Bronchial epithelial cell (primary cell): ENCODE measurements around the gene PIK3IP1. TPM values are rescaled to one million over a fixed set of nuclear protein-coding genes. Genes with fewer than 3 reads are reported as not detected.

ENCODE experiments used
- DNase-seq: peaks from one replicate; pipeline ENCODE4 v3.0.0-alpha.2; 2010; ENCODE audit warnings: low read depth
- FAIRE-seq: peaks from 2 replicates; lab custom pipeline; 2011; peaks lifted over from hg19 to GRCh38; lab: Jason Lieb, UNC
- H3K27me3 ChIP-seq: 2 replicates; pipeline ENCODE4 v1.5.1; 2011; ENCODE audit warnings: low read length; ENCODE audit not compliant: control insufficient read depth, insufficient read depth
- H3K36me3 ChIP-seq: 2 replicates; pipeline ENCODE4 v1.5.1; 2011; ENCODE audit warnings: low read length; ENCODE audit not compliant: control insufficient read depth, insufficient read depth
- H3K4me3 ChIP-seq: 2 replicates; pipeline ENCODE4 v1.5.1; 2011; ENCODE audit warnings: mild to moderate bottlenecking, low read depth, low read length, control low read depth
- total RNA-seq: library from RNA; depleted of rRNA; stranded (reverse); fragments of >200 nt; gene quantifications from 2 replicates; pipeline ENCODE4 v1.2.1, GENCODE V29; 2014
- TF ChIP-seq, protein P1 (sequence below): IDR thresholded peaks from 2 replicates; pipeline ENCODE4 v1.5.1; 2011; ENCODE audit warnings: mild to moderate bottlenecking, moderate library complexity, low read length, control low read depth, inconsistent platforms; ENCODE audit not compliant: insufficient read depth, severe bottlenecking

The PIK3IP1 gene
- total RNA-seq, 1 donor from 2014 or later = 6.3 TPM

- Histone ChIP-seq H3K27me3 (no peaks in the 10 kb centered on the region), H3K36me3 (peaks cover 24% of the 10 kb centered on the region), H3K4me3 (no peak overlapping the region)
- DNase-seq (no peak), FAIRE-seq (no peak)
- TF ChIP-seq, protein P1, sequence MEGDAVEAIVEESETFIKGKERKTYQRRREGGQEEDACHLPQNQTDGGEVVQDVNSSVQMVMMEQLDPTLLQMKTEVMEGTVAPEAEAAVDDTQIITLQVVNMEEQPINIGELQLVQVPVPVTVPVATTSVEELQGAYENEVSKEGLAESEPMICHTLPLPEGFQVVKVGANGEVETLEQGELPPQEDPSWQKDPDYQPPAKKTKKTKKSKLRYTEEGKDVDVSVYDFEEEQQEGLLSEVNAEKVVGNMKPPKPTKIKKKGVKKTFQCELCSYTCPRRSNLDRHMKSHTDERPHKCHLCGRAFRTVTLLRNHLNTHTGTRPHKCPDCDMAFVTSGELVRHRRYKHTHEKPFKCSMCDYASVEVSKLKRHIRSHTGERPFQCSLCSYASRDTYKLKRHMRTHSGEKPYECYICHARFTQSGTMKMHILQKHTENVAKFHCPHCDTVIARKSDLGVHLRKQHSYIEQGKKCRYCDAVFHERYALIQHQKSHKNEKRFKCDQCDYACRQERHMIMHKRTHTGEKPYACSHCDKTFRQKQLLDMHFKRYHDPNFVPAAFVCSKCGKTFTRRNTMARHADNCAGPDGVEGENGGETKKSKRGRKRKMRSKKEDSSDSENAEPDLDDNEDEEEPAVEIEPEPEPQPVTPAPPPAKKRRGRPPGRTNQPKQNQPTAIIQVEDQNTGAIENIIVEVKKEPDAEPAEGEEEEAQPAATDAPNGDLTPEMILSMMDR = no peak
Measured at GRCh38 chr22:31279327-31279669, 13.0 kb downstream of the PIK3IP1 start.

DNA sequence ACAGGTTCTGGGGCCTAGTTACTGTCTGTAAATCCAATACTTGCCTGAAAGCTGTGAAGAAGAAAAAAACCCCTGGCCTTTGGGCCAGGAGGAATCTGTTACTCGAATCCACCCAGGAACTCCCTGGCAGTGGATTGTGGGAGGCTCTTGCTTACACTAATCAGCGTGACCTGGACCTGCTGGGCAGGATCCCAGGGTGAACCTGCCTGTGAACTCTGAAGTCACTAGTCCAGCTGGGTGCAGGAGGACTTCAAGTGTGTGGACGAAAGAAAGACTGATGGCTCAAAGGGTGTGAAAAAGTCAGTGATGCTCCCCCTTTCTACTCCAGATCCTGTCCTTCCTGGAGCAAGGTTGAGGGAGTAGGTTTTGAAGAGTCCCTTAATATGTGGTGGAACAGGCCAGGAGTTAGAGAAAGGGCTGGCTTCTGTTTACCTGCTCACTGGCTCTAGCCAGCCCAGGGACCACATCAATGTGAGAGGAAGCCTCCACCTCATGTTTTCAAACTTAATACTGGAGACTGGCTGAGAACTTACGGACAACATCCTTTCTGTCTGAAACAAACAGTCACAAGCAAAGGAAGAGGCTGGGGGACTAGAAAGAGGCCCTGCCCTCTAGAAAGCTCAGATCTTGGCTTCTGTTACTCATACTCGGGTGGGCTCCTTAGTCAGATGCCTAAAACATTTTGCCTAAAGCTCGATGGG lies 13.5 kb downstream of the PIK3IP1 start:
- H3K36me3 ChIP-seq = peaks cover 28% of the 10 kb centered on the region
- DNase-seq (no peak), FAIRE-seq (no peak)
- H3K27me3 ChIP-seq = no peaks in the 10 kb centered on the region
- H3K4me3 ChIP-seq = no peak overlapping the region
- TF ChIP-seq, protein P1 = no peak

GRCh38 chr22:31278151-31278621 lies 14.1 kb downstream of the PIK3IP1 start:
- Histone ChIP-seq H3K4me3 (no peak overlapping the region), H3K27me3 (no peaks in the 10 kb centered on the region), H3K36me3 (peaks cover 30% of the 10 kb centered on the region)
- TF ChIP-seq, protein P1 = no peak
- FAIRE-seq (no peak), DNase-seq (no peak)

- Histone ChIP-seq H3K36me3 (peaks cover 33% of the 10 kb centered on the region), H3K27me3 (no peaks in the 10 kb centered on the region), H3K4me3 (no peak overlapping the region)
- FAIRE-seq = no peak
- TF ChIP-seq, protein P1 = no peak
- no peak for DNase-seq
Measured at GRCh38 chr22:31277741-31278140, 14.5 kb downstream of the PIK3IP1 start.

- FAIRE-seq (no peak), DNase-seq (no peak)
- peaks cover 39% of the 10 kb centered on the region for H3K36me3 ChIP-seq
Measured at GRCh38 chr22:31276426-31277167, 15.7 kb downstream of the PIK3IP1 start.

More at GRCh38 chr22:31276426-31277167, 15.7 kb downstream of the PIK3IP1 start:
- H3K4me3 ChIP-seq = no peak overlapping the region
- no peaks in the 10 kb centered on the region for H3K27me3 ChIP-seq
- TF ChIP-seq, protein P1 = no peak
